Islet precursor cell (in vitro differentiated cells): ENCODE results near the gene ITFG1.

Source experiments
- DNase-seq: peaks from one replicate; pipeline ENCODE4 v3.0.0-alpha.2; 2018

ITFG1 gene

GRCh38 chr16:47320546-47321310, 140.1 kb downstream of the ITFG1 start:
- no peak for DNase-seq

- no peak for DNase-seq
Measured at GRCh38 chr16:47317465-47318240, 143.2 kb downstream of the ITFG1 start.

GRCh38 chr16:47316442-47317015, 144.3 kb downstream of the ITFG1 start:
- no peak for DNase-seq

- DNase-seq, result no peak
Measured at GRCh38 chr16:47311738-47312505, 148.9 kb downstream of the ITFG1 start.

- DNase-seq, result no peak
Measured at GRCh38 chr16:47310792-47311211, 150.1 kb downstream of the ITFG1 start.

- DNase-seq, result no peak
Measured at GRCh38 chr16:47309581-47310312, 151.1 kb downstream of the ITFG1 start.

GRCh38 chr16:47308601-47309000, 152.3 kb downstream of the ITFG1 start:
- DNase-seq, result no peak

GRCh38 chr16:47304563-47304962, 156.3 kb downstream of the ITFG1 start:
- no peak for DNase-seq

- no peak for DNase-seq
Measured at GRCh38 chr16:47299587-47299986, 161.3 kb downstream of the ITFG1 start.

- no peak for DNase-seq
Measured at GRCh38 chr16:47284999-47285398, 175.9 kb downstream of the ITFG1 start.

GRCh38 chr16:47278306-47278970, 182.4 kb downstream of the ITFG1 start:
- no peak for DNase-seq

- DNase-seq, result no peak
Measured at GRCh38 chr16:47276522-47276921, 184.3 kb downstream of the ITFG1 start.

GRCh38 chr16:47262938-47263337, 197.9 kb downstream of the ITFG1 start:
- DNase-seq, result no peak

GRCh38 chr16:47260503-47260902, 200.4 kb downstream of the ITFG1 start:
- DNase-seq, result no peak

- DNase-seq, result no peak
Measured at GRCh38 chr16:47258874-47259461, 201.9 kb downstream of the ITFG1 start.

GRCh38 chr16:47254756-47255155, 206.1 kb downstream of the ITFG1 start:
- no peak for DNase-seq

GRCh38 chr16:47250983-47251382, 209.9 kb downstream of the ITFG1 start:
- DNase-seq, result no peak

GRCh38 chr16:47247690-47248089, 213.2 kb downstream of the ITFG1 start:
- no peak for DNase-seq

- no peak for DNase-seq
Measured at GRCh38 chr16:47244206-47244605, 216.7 kb downstream of the ITFG1 start.

- no peak for DNase-seq
Measured at GRCh38 chr16:47241061-47241460, 219.8 kb downstream of the ITFG1 start.

- DNase-seq, result no peak
Measured at GRCh38 chr16:47236716-47237115, 224.1 kb downstream of the ITFG1 start.
